ACC112 (cell line): Measurements from ENCODE around the gene CSTA.

Experiments used
- H2AFZ ChIP-seq: fragments of 200-600 bp; sonication (generic); one replicate; pipeline ENCODE4 v1.6.0; 2017; ENCODE audit warnings: antibody characterized with exemption, low read length; ENCODE audit not compliant: unreplicated experiment
- H3K27ac ChIP-seq: fragments of 200-600 bp; sonication (generic); 2 replicates; pipeline ENCODE4 v1.5.1; 2014; ENCODE audit warnings: low read depth, mild to moderate bottlenecking, antibody characterized with exemption, low read length, moderate library complexity
- H3K27me3 ChIP-seq: fragments of 200-600 bp; sonication (generic); 2 replicates; pipeline ENCODE4 v1.6.1; 2014; ENCODE audit warnings: mild to moderate bottlenecking, antibody characterized with exemption, low read length, moderate library complexity, mixed read lengths; ENCODE audit not compliant: insufficient read depth
- H3K36me3 ChIP-seq: fragments of 200-600 bp; sonication (generic); 2 replicates; pipeline ENCODE4 v1.6.1; 2016; ENCODE audit warnings: mild to moderate bottlenecking, antibody characterized with exemption, low read length, moderate library complexity, mixed read lengths; ENCODE audit not compliant: insufficient read depth
- H3K4me1 ChIP-seq: fragments of 200-600 bp; sonication (generic); one replicate; pipeline ENCODE4 v1.6.1; 2016; ENCODE audit warnings: low read length, mixed read lengths; ENCODE audit not compliant: insufficient read depth, unreplicated experiment, control insufficient read depth
- H3K4me3 ChIP-seq: fragments of 200-600 bp; sonication (generic); 2 replicates; pipeline ENCODE4 v1.5.1; 2014; ENCODE audit warnings: mild to moderate bottlenecking, low read depth, low read length
- H3K79me2 ChIP-seq: fragments of 200-600 bp; sonication (generic); one replicate; pipeline ENCODE4 v1.6.0; 2016; ENCODE audit warnings: low read length; ENCODE audit not compliant: control insufficient read depth, unreplicated experiment, insufficient read depth

The CSTA gene

DNA sequence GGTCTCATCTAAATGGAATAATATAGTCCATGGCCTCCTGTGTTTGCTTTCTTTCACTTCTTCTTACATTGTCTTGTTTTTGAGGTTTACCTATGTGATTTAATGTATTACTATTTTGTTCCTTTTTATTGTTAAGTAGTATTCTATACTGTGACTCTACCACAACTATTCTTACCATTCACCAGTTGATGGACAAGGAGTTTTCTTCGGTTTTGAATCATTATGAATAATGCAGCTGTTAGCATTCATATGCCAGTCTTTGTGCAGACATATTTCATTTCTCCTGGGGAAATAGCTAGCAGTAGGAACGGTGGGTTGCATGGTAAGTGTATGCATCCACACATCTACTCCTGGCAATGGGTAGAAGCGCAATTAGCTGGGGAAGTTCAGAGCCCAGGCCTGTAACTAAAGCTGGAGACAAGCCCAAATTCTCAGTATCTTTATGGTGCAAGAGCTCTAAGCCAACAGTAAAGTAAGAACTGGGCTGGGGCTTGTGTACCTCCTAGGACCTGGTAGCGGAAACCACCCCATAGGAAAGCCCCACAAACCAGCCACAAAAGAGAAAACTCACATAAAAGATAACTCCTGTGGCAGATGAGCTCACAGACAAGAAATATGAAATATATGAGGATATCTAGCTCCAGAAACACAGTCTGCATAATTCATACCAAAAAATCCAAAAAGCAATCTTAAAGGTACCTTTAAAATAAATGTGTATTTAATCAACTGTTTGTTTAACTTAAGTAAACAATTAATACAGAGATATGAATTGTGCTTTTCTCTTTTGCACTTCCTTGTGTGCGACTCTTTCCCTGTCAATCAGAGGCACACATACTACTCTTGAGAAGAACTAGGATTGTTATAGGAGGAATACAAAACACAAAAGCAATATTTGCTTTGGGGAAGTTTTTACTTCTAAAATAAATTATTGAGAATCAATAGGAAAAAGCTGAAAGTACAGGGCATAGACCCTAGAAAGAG lies 2.7 kb upstream of the CSTA start:
- no peaks in the 10 kb centered on the region for H3K79me2 ChIP-seq
- no peak overlapping the region for H3K27ac ChIP-seq
- H3K4me1 ChIP-seq = no peaks in the 10 kb centered on the region
- no peak overlapping the region for H2AFZ ChIP-seq
- H3K36me3 ChIP-seq = no peaks in the 10 kb centered on the region
- no peak overlapping the region for H3K4me3 ChIP-seq
- H3K27me3 ChIP-seq = no peaks in the 10 kb centered on the region

DNA sequence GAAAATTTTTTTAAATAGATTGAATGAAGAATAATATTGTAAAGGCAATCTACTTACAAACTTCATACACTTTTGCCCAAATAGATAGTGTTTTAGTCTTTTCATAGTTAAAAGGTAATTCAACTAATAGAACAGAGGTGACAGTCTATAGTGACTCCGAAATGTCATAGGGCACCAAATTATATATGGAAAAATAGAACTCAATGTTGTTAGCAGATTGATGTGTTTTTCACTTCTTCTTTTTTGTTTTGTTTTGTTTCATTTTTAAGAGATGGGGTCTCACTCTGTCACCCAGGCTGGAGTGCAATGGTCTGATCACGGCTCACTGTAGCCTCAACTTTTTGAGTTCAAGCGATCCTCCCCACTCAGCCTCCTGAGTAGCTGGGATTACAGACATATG lies 721 bp downstream of the CSTA start:
- Histone ChIP-seq H3K4me3 (peak overlapping the region; percentile 76), H3K4me1 (no peaks in the 10 kb centered on the region), H3K27me3 (no peaks in the 10 kb centered on the region), H3K27ac (no peak overlapping the region), H2AFZ (no peak overlapping the region), H3K79me2 (no peaks in the 10 kb centered on the region), H3K36me3 (no peaks in the 10 kb centered on the region)

DNA sequence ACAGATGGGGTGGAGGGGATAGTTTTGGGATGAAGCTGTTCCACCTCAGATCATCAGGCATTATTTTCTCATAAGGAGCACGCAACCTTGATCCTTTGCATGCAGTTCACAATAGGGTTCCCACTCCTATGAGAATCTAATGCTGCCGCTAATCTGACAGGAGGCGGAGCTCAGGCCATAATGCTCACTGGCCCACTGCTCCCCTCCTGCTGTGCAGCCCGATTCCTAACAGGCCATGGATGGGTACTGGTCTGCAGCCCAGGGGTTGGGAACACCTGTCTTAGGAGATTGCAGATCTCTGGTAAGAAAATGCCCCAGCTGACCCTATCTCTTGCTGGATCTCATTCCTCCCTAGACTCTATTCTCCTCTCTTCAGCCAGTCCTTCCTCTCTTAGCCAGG lies 6.8 kb downstream of the CSTA start:
- Histone ChIP-seq H3K36me3 (no peaks in the 10 kb centered on the region), H3K4me1 (no peaks in the 10 kb centered on the region), H3K4me3 (no peak overlapping the region), H2AFZ (no peak overlapping the region), H3K79me2 (no peaks in the 10 kb centered on the region), H3K27ac (no peak overlapping the region), H3K27me3 (peaks cover 7% of the 10 kb centered on the region; the same call in 1 of the 2 replicates)

DNA sequence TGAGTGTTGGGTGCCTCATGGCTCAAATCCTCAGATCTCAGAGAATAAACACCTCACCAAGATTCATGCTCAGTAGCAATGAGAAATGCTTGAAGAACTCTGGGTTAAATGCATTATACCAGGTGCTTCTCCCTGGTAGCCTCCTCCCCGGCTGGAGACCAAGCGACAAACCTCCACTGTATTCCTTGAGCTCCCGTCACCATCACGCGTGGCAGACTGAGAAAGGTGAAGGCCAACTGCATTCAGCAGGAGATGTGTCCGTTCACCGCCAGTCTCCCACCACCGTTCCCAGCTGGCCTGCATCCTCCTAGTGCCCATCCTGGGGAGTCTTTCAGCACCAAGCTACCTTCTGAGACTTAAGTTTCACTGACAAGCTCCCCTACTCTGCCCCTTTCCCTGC lies 7.5 kb downstream of the CSTA start:
- no peak overlapping the region for H3K27ac ChIP-seq
- H3K79me2 ChIP-seq = no peaks in the 10 kb centered on the region
- peaks cover 7% of the 10 kb centered on the region; the same call in 1 of the 2 replicates for H3K27me3 ChIP-seq
- no peaks in the 10 kb centered on the region for H3K4me1 ChIP-seq
- no peaks in the 10 kb centered on the region for H3K36me3 ChIP-seq
- no peak overlapping the region for H2AFZ ChIP-seq
- H3K4me3 ChIP-seq = no peak overlapping the region

DNA sequence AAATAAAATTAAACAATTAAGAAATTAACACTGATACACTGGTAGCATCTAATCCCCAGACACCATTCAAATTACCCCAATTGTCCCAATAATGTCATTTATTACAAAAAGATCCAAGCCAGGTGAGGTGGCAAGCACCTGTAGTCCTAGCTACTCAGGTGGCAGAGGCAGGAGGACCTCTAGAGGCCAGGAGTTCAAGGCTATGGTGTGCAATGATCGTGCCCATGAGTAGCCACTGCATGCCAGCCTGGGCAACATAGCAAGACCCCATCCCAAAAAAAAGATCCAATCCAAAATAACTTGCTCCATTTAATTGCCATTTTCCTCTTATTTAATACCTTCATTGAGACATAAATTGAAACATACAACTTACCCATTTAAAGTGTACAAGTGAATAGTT lies 17.8 kb downstream of the CSTA start:
- H3K4me3 ChIP-seq = no peak overlapping the region
- H3K27ac ChIP-seq = no peak overlapping the region
- H2AFZ ChIP-seq = no peak overlapping the region
- no peaks in the 10 kb centered on the region for H3K4me1 ChIP-seq
- no peaks in the 10 kb centered on the region for H3K79me2 ChIP-seq
- no peaks in the 10 kb centered on the region for H3K27me3 ChIP-seq
- H3K36me3 ChIP-seq = no peaks in the 10 kb centered on the region

DNA sequence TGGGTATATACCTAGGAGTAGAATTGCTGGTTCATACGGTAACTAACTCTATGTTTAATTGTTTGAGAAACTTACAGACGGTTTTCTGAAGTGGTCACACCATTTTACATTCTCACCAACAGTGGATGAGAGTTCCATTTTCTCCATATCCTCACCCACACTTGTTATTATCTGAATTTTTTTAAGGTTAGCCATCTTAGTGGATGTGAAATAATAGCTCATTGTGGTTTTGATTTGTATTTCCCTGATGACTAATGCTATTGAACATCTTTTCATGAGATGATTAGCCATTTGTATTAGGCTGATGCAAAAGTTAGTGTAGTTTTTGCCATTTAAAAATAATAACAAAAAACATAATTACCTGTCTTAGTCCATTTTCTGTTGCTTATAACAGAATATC lies 18.6 kb downstream of the CSTA start:
- Histone ChIP-seq H3K4me1 (no peaks in the 10 kb centered on the region), H3K36me3 (no peaks in the 10 kb centered on the region), H3K4me3 (no peak overlapping the region), H3K27me3 (no peaks in the 10 kb centered on the region), H3K79me2 (no peaks in the 10 kb centered on the region), H3K27ac (no peak overlapping the region), H2AFZ (no peak overlapping the region)

DNA sequence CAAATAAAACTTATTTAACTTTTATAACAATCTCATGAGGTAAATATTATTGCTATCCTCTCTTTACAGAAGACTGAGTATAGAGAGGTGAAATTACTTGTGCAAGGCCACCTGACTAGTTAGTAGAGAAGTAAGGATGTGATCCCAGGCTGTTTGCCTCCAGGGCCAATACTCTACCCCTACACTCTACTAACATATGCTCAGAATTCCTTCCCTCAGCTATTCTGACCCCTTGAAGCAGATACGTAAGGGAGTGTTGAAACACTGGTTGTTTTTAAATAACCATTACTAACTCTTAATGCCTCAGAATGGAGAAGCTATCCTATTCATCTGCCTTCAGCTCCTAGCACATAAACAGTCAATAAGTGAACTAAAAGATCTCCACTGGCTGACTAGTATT lies 24.1 kb downstream of the CSTA start:
- Histone ChIP-seq H3K4me1 (peaks cover 7% of the 10 kb centered on the region), H3K4me3 (no peak overlapping the region), H3K27ac (no peak overlapping the region), H2AFZ (no peak overlapping the region), H3K27me3 (no peaks in the 10 kb centered on the region), H3K36me3 (no peaks in the 10 kb centered on the region), H3K79me2 (no peaks in the 10 kb centered on the region)

DNA sequence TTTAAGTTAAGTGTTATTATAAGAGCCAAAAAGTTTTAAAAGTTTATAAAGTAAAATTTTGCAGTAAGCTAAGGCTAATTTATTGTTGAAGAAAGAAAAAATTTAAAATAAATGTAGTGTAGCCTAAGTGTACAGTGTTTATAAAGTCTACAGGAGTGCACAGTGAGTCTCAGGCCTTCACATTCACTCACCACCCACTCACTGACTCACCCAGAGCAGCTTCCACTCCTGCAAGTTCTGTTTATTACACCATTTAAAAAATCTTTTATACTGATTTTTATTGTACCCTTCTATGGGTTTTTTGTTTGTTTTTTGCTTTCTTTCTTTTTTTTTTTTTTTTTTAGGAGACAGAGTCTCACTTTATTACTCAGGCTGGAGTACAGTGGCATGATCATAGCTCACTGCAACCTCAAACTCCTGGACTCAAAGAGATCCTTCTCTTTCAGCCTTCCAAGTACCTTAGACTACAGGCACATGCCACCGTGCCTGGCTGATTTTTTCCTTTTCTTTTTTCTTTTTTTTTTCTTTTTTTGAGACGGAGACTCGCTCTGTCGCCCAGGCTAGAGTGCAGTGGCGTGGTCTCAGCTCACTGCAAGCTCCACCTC lies 25.9 kb downstream of the CSTA start:
- H3K27ac ChIP-seq = no peak overlapping the region
- H3K27me3 ChIP-seq = no peaks in the 10 kb centered on the region
- H3K79me2 ChIP-seq = no peaks in the 10 kb centered on the region
- H3K4me1 ChIP-seq = peaks cover 7% of the 10 kb centered on the region
- H3K36me3 ChIP-seq = no peaks in the 10 kb centered on the region
- H2AFZ ChIP-seq = no peak overlapping the region
- no peak overlapping the region for H3K4me3 ChIP-seq

DNA sequence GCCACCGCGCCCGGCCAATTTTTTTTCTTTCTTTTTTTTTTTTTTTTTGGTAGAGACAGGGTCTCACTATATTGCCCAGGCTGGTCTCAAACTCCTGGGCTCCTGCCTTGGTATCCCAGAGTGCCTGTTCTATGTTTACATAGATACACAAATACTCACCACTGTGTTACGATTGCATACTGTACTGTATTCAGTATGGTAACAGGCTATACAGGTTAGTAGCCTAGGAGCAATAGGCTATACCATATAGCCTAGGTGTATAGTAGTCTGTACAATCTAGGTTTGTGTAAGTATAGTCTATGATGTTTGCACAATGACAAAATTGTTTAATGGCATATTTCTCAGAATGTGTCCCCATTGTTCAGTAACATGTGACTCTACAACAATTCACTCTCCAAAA lies 26.6 kb downstream of the CSTA start:
- Histone ChIP-seq H3K4me3 (no peak overlapping the region), H2AFZ (no peak overlapping the region), H3K79me2 (no peaks in the 10 kb centered on the region)

DNA sequence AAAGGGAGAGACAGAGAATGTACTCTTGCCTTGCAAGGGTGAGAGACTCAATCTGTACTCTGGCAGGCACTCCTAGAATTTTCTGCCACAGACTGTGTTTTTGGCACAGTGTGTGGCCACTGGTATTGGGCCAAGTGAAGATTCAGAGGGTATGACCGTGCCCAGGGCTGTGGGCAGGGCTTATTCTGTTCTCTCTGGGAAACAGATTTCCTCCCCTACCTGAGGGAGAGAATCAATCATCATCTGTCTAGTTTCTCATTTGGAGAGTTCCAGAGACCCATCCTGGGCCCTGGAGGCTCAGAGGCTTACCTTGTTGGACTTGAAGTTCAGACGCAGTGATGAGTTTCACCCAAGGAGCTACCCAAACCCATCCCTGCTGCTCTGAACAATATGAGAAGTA lies 28.2 kb downstream of the CSTA start:
- Histone ChIP-seq H3K4me1 (peaks cover 7% of the 10 kb centered on the region), H3K27ac (no peak overlapping the region), H3K27me3 (no peaks in the 10 kb centered on the region), H3K36me3 (no peaks in the 10 kb centered on the region), H2AFZ (no peak overlapping the region), H3K79me2 (no peaks in the 10 kb centered on the region), H3K4me3 (no peak overlapping the region)

More for the DNA sequence above, 26.6 kb downstream of the CSTA start:
- H3K27me3 ChIP-seq = no peaks in the 10 kb centered on the region
- H3K4me1 ChIP-seq = peaks cover 7% of the 10 kb centered on the region
- no peak overlapping the region for H3K27ac ChIP-seq
- H3K36me3 ChIP-seq = no peaks in the 10 kb centered on the region

DNA sequence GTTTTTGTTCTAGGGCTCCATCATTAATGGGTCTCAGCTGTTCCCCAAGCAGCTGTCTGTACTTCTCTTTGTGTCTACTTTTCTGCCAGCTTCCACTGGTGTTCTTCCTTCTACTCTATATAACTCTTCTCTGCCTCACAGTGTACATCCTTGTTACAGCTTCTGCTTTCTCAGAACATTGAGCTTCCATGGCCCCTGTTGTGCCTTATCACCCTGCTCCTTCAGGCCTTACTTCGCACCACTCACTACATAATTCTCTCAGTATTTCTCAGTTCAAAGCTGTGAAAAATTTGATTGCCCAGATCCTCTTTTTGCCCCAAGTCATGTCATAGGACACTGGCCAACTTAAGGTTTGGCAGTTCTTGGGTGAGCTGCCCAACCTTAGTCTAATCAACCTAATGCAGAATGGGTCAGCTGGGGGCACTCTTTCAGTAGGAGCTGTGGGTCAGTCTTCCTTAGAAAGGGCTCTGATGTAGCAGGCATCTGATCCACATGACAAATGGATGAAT lies 28.9 kb downstream of the CSTA start:
- H2AFZ ChIP-seq = no peak overlapping the region
- no peaks in the 10 kb centered on the region for H3K27me3 ChIP-seq
- no peak overlapping the region for H3K4me3 ChIP-seq
- H3K4me1 ChIP-seq = peaks cover 7% of the 10 kb centered on the region
- no peaks in the 10 kb centered on the region for H3K79me2 ChIP-seq
- H3K36me3 ChIP-seq = no peaks in the 10 kb centered on the region
- no peak overlapping the region for H3K27ac ChIP-seq
